ENCODE measurements around the gene TM4SF18.
"Not testable (repeated sequence)": the region's sequence is repeated elsewhere in the genome, so short reads cannot be mapped to it uniquely, and the experiment has no call there.

TM4SF18 gene

GRCh38 chr3:149333176-149333859, at the start of gene TM4SF18:
TM4SF18 (minus strand) TSS chr3:149333636; CDS start chr3:149333382, 254 bp downstream.
- Histone ChIP-seq H3K9ac (ENCODE audit: low read depth, low read length) (no peak within 1 kb of the TSS), H3K27me3 (ENCODE audit: control insufficient read depth, insufficient read depth, low read length) (no peaks in the 10 kb centered on the region), H3K4me1 (ENCODE audit: control insufficient read depth, insufficient read depth, low read length) (peaks cover 13% of the 10 kb centered on the region), H3K4me3 (ENCODE audit: low read depth, low read length) (no peak within 1 kb of the TSS), H3K9me3 (ENCODE audit: control insufficient read depth, insufficient read depth, low read length) (no peaks in the 10 kb centered on the region), H3K36me3 (ENCODE audit: control insufficient read depth, insufficient read depth, low read length) (no peaks in the 10 kb centered on the region)

- Histone ChIP-seq H3K4me3 (ENCODE audit: low read depth, low read length) (no peak overlapping the region), H3K4me1 (ENCODE audit: control insufficient read depth, insufficient read depth, low read length) (no peaks in the 10 kb centered on the region), H3K36me3 (ENCODE audit: control insufficient read depth, insufficient read depth, low read length) (no peaks in the 10 kb centered on the region), H3K27me3 (ENCODE audit: control insufficient read depth, insufficient read depth, low read length) (no peaks in the 10 kb centered on the region), H3K9me3 (ENCODE audit: control insufficient read depth, insufficient read depth, low read length) (no peaks in the 10 kb centered on the region), H3K9ac (ENCODE audit: low read depth, low read length) (no peak overlapping the region)
These were observed 49.1 kb upstream of the TM4SF18 start for GRCh38 chr3:149382518-149382917.

GRCh38 chr3:149382101-149382467, 48.6 kb upstream of the TM4SF18 start:
- H3K4me3 ChIP-seq (ENCODE audit: low read depth, low read length), result no peak overlapping the region
- no peak overlapping the region for H3K9ac ChIP-seq (ENCODE audit: low read depth, low read length)
- peaks cover 3% of the 10 kb centered on the region for H3K4me1 ChIP-seq (ENCODE audit: control insufficient read depth, insufficient read depth, low read length)
- no peaks in the 10 kb centered on the region for H3K9me3 ChIP-seq (ENCODE audit: control insufficient read depth, insufficient read depth, low read length)
- H3K36me3 ChIP-seq (ENCODE audit: control insufficient read depth, insufficient read depth, low read length), result no peaks in the 10 kb centered on the region
- H3K27me3 ChIP-seq (ENCODE audit: control insufficient read depth, insufficient read depth, low read length), result no peaks in the 10 kb centered on the region

GRCh38 chr3:149381173-149382100, 48.0 kb upstream of the TM4SF18 start:
- peaks cover 3% of the 10 kb centered on the region for H3K4me1 ChIP-seq (ENCODE audit: control insufficient read depth, insufficient read depth, low read length)
- no peak overlapping the region for H3K9ac ChIP-seq (ENCODE audit: low read depth, low read length)
- H3K36me3 ChIP-seq (ENCODE audit: control insufficient read depth, insufficient read depth, low read length), result no peaks in the 10 kb centered on the region
- no peaks in the 10 kb centered on the region for H3K27me3 ChIP-seq (ENCODE audit: control insufficient read depth, insufficient read depth, low read length)
- no peak overlapping the region for H3K4me3 ChIP-seq (ENCODE audit: low read depth, low read length)
- H3K9me3 ChIP-seq (ENCODE audit: control insufficient read depth, insufficient read depth, low read length), result no peaks in the 10 kb centered on the region

GRCh38 chr3:149380220-149380619, 46.8 kb upstream of the TM4SF18 start:
- H3K9me3 ChIP-seq (ENCODE audit: control insufficient read depth, insufficient read depth, low read length); H3K4me3 ChIP-seq (ENCODE audit: low read depth, low read length); H3K4me1 ChIP-seq (ENCODE audit: control insufficient read depth, insufficient read depth, low read length); H3K9ac ChIP-seq (ENCODE audit: low read depth, low read length); H3K27me3 ChIP-seq (ENCODE audit: control insufficient read depth, insufficient read depth, low read length); H3K36me3 ChIP-seq (ENCODE audit: control insufficient read depth, insufficient read depth, low read length): not testable (repeated sequence)

- H3K9me3 ChIP-seq (ENCODE audit: control insufficient read depth, insufficient read depth, low read length), result no peaks in the 10 kb centered on the region
- no peak overlapping the region for H3K9ac ChIP-seq (ENCODE audit: low read depth, low read length)
- no peak overlapping the region for H3K4me3 ChIP-seq (ENCODE audit: low read depth, low read length)
- no peaks in the 10 kb centered on the region for H3K27me3 ChIP-seq (ENCODE audit: control insufficient read depth, insufficient read depth, low read length)
- no peaks in the 10 kb centered on the region for H3K36me3 ChIP-seq (ENCODE audit: control insufficient read depth, insufficient read depth, low read length)
- peaks cover 3% of the 10 kb centered on the region for H3K4me1 ChIP-seq (ENCODE audit: control insufficient read depth, insufficient read depth, low read length)
These were observed 45.3 kb upstream of the TM4SF18 start for GRCh38 chr3:149378478-149379309.

- Histone ChIP-seq H3K4me3 (ENCODE audit: low read depth, low read length) (no peak within 1 kb of the TSS), H3K9ac (ENCODE audit: low read depth, low read length) (no peak within 1 kb of the TSS), H3K4me1 (ENCODE audit: control insufficient read depth, insufficient read depth, low read length) (peaks cover 3% of the 10 kb centered on the region), H3K27me3 (ENCODE audit: control insufficient read depth, insufficient read depth, low read length) (no peaks in the 10 kb centered on the region), H3K36me3 (ENCODE audit: control insufficient read depth, insufficient read depth, low read length) (no peaks in the 10 kb centered on the region), H3K9me3 (ENCODE audit: control insufficient read depth, insufficient read depth, low read length) (no peaks in the 10 kb centered on the region)
These were observed 44.2 kb upstream of the TM4SF18 start, which contains the start of gene TM4SF1 for GRCh38 chr3:149377408-149378364. TM4SF1 (minus strand) TSS chr3:149377649; CDS start chr3:149377547, 102 bp downstream.

GRCh38 chr3:149376718-149377407, 43.4 kb upstream of the TM4SF18 start:
- Histone ChIP-seq H3K4me3 (ENCODE audit: low read depth, low read length) (no peak overlapping the region), H3K9me3 (ENCODE audit: control insufficient read depth, insufficient read depth, low read length) (no peaks in the 10 kb centered on the region), H3K36me3 (ENCODE audit: control insufficient read depth, insufficient read depth, low read length) (no peaks in the 10 kb centered on the region), H3K27me3 (ENCODE audit: control insufficient read depth, insufficient read depth, low read length) (no peaks in the 10 kb centered on the region), H3K4me1 (ENCODE audit: control insufficient read depth, insufficient read depth, low read length) (peaks cover 3% of the 10 kb centered on the region), H3K9ac (ENCODE audit: low read depth, low read length) (no peak overlapping the region)

GRCh38 chr3:149375501-149376196, 42.2 kb upstream of the TM4SF18 start:
- no peaks in the 10 kb centered on the region for H3K27me3 ChIP-seq (ENCODE audit: control insufficient read depth, insufficient read depth, low read length)
- no peak overlapping the region for H3K4me3 ChIP-seq (ENCODE audit: low read depth, low read length)
- H3K4me1 ChIP-seq (ENCODE audit: control insufficient read depth, insufficient read depth, low read length), result peaks cover 8% of the 10 kb centered on the region
- H3K9ac ChIP-seq (ENCODE audit: low read depth, low read length), result no peak overlapping the region
- H3K9me3 ChIP-seq (ENCODE audit: control insufficient read depth, insufficient read depth, low read length), result no peaks in the 10 kb centered on the region
- H3K36me3 ChIP-seq (ENCODE audit: control insufficient read depth, insufficient read depth, low read length), result no peaks in the 10 kb centered on the region

All from iPS-15b (cell line).